Sigmoid colon (tissue), 4 donors: ENCODE data around the gene PTRH1.

Source experiments
- EP300 ChIP-seq, 4 donors: sonication (generic); formaldehyde crosslinking; IDR thresholded peaks; one replicate each; pipeline ENCODE4 v1.6.1; 2017; ENCODE audit warnings: antibody characterized with exemption in 4 of 4
- POLR2A ChIP-seq, 2 donors: fragments of 450-650 bp; IDR thresholded peaks; one replicate each; pipeline ENCODE4 v1.6.1; 2016; ENCODE audit warnings: antibody characterized with exemption in 2 of 2, mild to moderate bottlenecking in 2 of 2, moderate library complexity in 2 of 2

GRCh38 chr9:127707766-127708165 lies 7.7 kb downstream of the PTRH1 start:
- TF ChIP-seq POLR2A (IDR thresholded peaks at IDR 0.05) (no peak), EP300 (IDR thresholded peaks at IDR 0.05) (no peak)
